GM18505 (cell line): ENCODE measurements around the gene SERPINI1.
A peak's percentile ranks its signal among the peaks of the same experiment; 100 is the strongest.

Experiments used
- ATAC-seq: cut with Tn5 transposase; IDR thresholded peaks from one replicate; pipeline ENCODE4 v1.9.1; 2021; ENCODE audit not compliant: unreplicated experiment
- POLR2A ChIP-seq: IDR thresholded peaks from 4 replicates; pipeline ENCODE4 v1.6.1; 2011; ENCODE audit warnings: borderline replicate concordance; ENCODE audit not compliant: insufficient read depth, insufficient read length; ENCODE audit errors: extremely low read depth

The SERPINI1 gene

GRCh38 chr3:167723025-167723512, 12.5 kb upstream of the SERPINI1 start:
- no peak for TF ChIP-seq POLR2A
- ATAC-seq = no peak

- TF ChIP-seq POLR2A = no peak
- ATAC-seq = no peak
Measured at GRCh38 chr3:167723872-167724271, 11.6 kb upstream of the SERPINI1 start.

- ATAC-seq = no peak
- no peak for TF ChIP-seq POLR2A
Measured at GRCh38 chr3:167728176-167728575, 7.3 kb upstream of the SERPINI1 start.

- no peak for ATAC-seq
- TF ChIP-seq POLR2A = no peak
Measured at GRCh38 chr3:167728632-167729323, 6.7 kb upstream of the SERPINI1 start.

GRCh38 chr3:167729591-167729990, 5.9 kb upstream of the SERPINI1 start:
- no peak for TF ChIP-seq POLR2A
- no peak for ATAC-seq

GRCh38 chr3:167731393-167731792, 4.1 kb upstream of the SERPINI1 start:
- no peak for TF ChIP-seq POLR2A
- no peak for ATAC-seq

- ATAC-seq = no peak
- no peak for TF ChIP-seq POLR2A
Measured at GRCh38 chr3:167732313-167733065, 3.0 kb upstream of the SERPINI1 start.

- no peak for TF ChIP-seq POLR2A
- ATAC-seq = no peak
Measured at GRCh38 chr3:167733961-167734497, 1.5 kb upstream of the SERPINI1 start.

- peak; percentile 84 for ATAC-seq
- peak; percentile 85 for TF ChIP-seq POLR2A
Measured at GRCh38 chr3:167734498-167735232, 856 bp upstream of the SERPINI1 start, which contains the start of gene PDCD10. PDCD10 (minus strand) TSS chr3:167734892; CDS start chr3:167720157, 14,735 bp downstream.

GRCh38 chr3:167736264-167736787, 805 bp downstream of the SERPINI1 start:
- TF ChIP-seq POLR2A = no peak
- no peak for ATAC-seq

GRCh38 chr3:167736997-167737396, 1.5 kb downstream of the SERPINI1 start:
- TF ChIP-seq POLR2A = no peak
- no peak for ATAC-seq

- ATAC-seq = no peak
- no peak for TF ChIP-seq POLR2A
Measured at GRCh38 chr3:167738037-167738436, 2.5 kb downstream of the SERPINI1 start.
